K562 (cell line): Measurements from ENCODE around the gene USP19. TPM values are rescaled to one million over a fixed set of nuclear protein-coding genes. Genes with fewer than 3 reads are reported as not detected.
A peak's percentile ranks its signal among the peaks of the same experiment; 100 is the strongest.

ENCODE experiments used
- BRF2 ChIP-seq: IDR thresholded peaks from 3 replicates; pipeline ENCODE4 v1.6.1; 2011; ENCODE audit warnings: borderline replicate concordance, mild to moderate bottlenecking; ENCODE audit not compliant: insufficient read length, insufficient read depth
- COPS2 ChIP-seq: fragments of 450-650 bp; conservative IDR thresholded peaks from 2 replicates; pipeline ENCODE4 v1.6.1; 2016; ENCODE audit warnings: mild to moderate bottlenecking, moderate library complexity
- HDGF ChIP-seq: fragments of 450-650 bp; IDR thresholded peaks from 2 replicates; pipeline ENCODE4 v1.6.1; 2016
- HNRNPUL1 ChIP-seq: fragments of 200-400 bp; formaldehyde crosslinking; IDR thresholded peaks from 2 replicates; pipeline ENCODE4 v1.6.1; 2017; ENCODE audit warnings: low read length
- JUND ChIP-seq, 2 experiments: IDR thresholded peaks; 2 replicates in 1 of 2; 3 replicates in 1 of 2; pipeline ENCODE4 v1.6.1; 2011; ENCODE audit warnings: borderline replicate concordance in 2 of 2, low read depth in 2 of 2, low read length in 2 of 2, improper control_type of control experiment in 1 of 2, missing biosample characterization in 1 of 2, missing genetic modification characterization in 1 of 2, missing genetic modification reagents in 1 of 2
- MAX ChIP-seq: sonication (generic); formaldehyde crosslinking; IDR thresholded peaks from 2 replicates; pipeline ENCODE4 v1.9.0; 2022; ENCODE audit warnings: mild to moderate bottlenecking, missing genetic modification reagents
- MECOM ChIP-seq: fragments of 250-450 bp; sonication (Bioruptor Pico); IDR thresholded peaks from 2 replicates; pipeline ENCODE4 v1.8.0; 2022; ENCODE audit warnings: inconsistent platforms
- MYNN ChIP-seq, 2 experiments: sonication (generic); formaldehyde crosslinking in 1 of 2; IDR thresholded peaks; 2 replicates each; pipeline versions ENCODE4 v1.5.0 to v1.6.1; 2016 to 2020; ENCODE audit warnings: antibody characterized with exemption in 1 of 2, missing genetic modification reagents in 1 of 2
- NRF1 ChIP-seq, 2 experiments: fragments of 450-650 bp; IDR thresholded peaks in 1 of 2; conservative IDR thresholded peaks in 1 of 2; 2 replicates each; pipeline ENCODE4 v1.6.1; 2014; ENCODE audit warnings: mild to moderate bottlenecking in 2 of 2
- RBM15 ChIP-seq: fragments of 200-400 bp; formaldehyde crosslinking; IDR thresholded peaks from 2 replicates; pipeline ENCODE4 v1.6.1; 2018; ENCODE audit warnings: mild to moderate bottlenecking, low read length, moderate library complexity; ENCODE audit not compliant: insufficient read depth
- SLC30A9 ChIP-seq: fragments of 250-450 bp; sonication (Bioruptor Pico); IDR thresholded peaks from 2 replicates; pipeline ENCODE4 v1.8.0; 2022; ENCODE audit warnings: mild to moderate bottlenecking, moderate library complexity
- SMC3 ChIP-seq: conservative IDR thresholded peaks from 2 replicates; pipeline ENCODE4 v1.6.1; 2011; ENCODE audit warnings: low read depth, low read length, improper control_type of control experiment; ENCODE audit not compliant: insufficient read depth
- SPI1 ChIP-seq: IDR thresholded peaks from 2 replicates; pipeline ENCODE4 v1.6.1; 2011; ENCODE audit warnings: low read depth, low read length, control low read depth, borderline replicate concordance
- SRF ChIP-seq, 2 experiments: fragments of 250-450, 450-650 bp in 1 of 2; sonication (Bioruptor Pico) in 1 of 2; sonication (generic) in 1 of 2; formaldehyde crosslinking; IDR thresholded peaks; 2 replicates each; pipeline versions ENCODE4 v1.5.0 to v1.5.1; 2020 to 2022; ENCODE audit warnings: mild to moderate bottlenecking in 1 of 2, missing genetic modification reagents in 1 of 2
- TRIM25 ChIP-seq: fragments of 450-650 bp; IDR thresholded peaks from 2 replicates; pipeline ENCODE4 v1.7.0; 2016; ENCODE audit warnings: borderline replicate concordance
- ZFP30 ChIP-seq: fragments of 250-450 bp; sonication (Bioruptor Pico); IDR thresholded peaks from 2 replicates; pipeline ENCODE4 v1.8.0; 2022; ENCODE audit warnings: moderate library complexity, mild to moderate bottlenecking, inconsistent platforms, borderline replicate concordance
- polyA plus RNA-seq, 8 experiments: library from polyadenylated mRNA; depleted of rRNA in 4 of 8; stranded (reverse) in 5 of 8; unstranded in 3 of 8; fragments of >200 nt; fragmentation: Nextera tagmentation in 2 of 8; fragmentation: Illumina TruSeq in 1 of 8; extraction: Ambion mirVana in 2 of 8; extraction: Trizol in 1 of 8; gene quantifications; 2 replicates each; pipeline versions ENCODE4 v1.2.1 to v1.2.3, GENCODE V29; 2011 to 2014; ENCODE audit warnings: inconsistent platforms in 1 of 8, missing spikeins in 1 of 8
- total RNA-seq, 7 experiments: library from RNA; depleted of rRNA in 6 of 7; stranded (reverse); fragments of >200 nt in 6 of 7; fragmentation: Illumina TruSeq in 2 of 7; extraction: Trizol in 2 of 7; gene quantifications; 2 replicates each; pipeline versions ENCODE4 v1.2.1 to v1.2.3, GENCODE V29; 2011 to 2021; ENCODE audit warnings: low replicate concordance in 1 of 7
- TF ChIP-seq, protein P1 (sequence below), 2 experiments: fragments of 450-650 bp in 1 of 2; sonication (generic) in 1 of 2; formaldehyde crosslinking in 1 of 2; IDR thresholded peaks in 1 of 2; conservative IDR thresholded peaks in 1 of 2; 2 replicates each; pipeline versions ENCODE4 v1.6.1 to v1.8.1; 2016 to 2023; ENCODE audit warnings: mild to moderate bottlenecking in 2 of 2, moderate library complexity in 2 of 2, inconsistent platforms in 1 of 2, missing genetic modification reagents in 1 of 2
- TF ChIP-seq, protein P2 (sequence below): fragments of 250-450 bp; sonication (Bioruptor Pico); IDR thresholded peaks from 2 replicates; pipeline ENCODE4 v1.4.0; 2020
- TF ChIP-seq, protein P3 (sequence below): fragments of 450-650 bp; IDR thresholded peaks from 2 replicates; pipeline ENCODE4 v1.6.1; 2016; ENCODE audit warnings: missing biosample characterization, missing genetic modification characterization

USP19 gene
- total and polyA plus RNA-seq, 9 of the 15 experiments (the other 6 are each of a cell fraction or from before 2014, with no cell fraction given), result 0.24 to 65.9 (median 36.9) TPM

DNA sequence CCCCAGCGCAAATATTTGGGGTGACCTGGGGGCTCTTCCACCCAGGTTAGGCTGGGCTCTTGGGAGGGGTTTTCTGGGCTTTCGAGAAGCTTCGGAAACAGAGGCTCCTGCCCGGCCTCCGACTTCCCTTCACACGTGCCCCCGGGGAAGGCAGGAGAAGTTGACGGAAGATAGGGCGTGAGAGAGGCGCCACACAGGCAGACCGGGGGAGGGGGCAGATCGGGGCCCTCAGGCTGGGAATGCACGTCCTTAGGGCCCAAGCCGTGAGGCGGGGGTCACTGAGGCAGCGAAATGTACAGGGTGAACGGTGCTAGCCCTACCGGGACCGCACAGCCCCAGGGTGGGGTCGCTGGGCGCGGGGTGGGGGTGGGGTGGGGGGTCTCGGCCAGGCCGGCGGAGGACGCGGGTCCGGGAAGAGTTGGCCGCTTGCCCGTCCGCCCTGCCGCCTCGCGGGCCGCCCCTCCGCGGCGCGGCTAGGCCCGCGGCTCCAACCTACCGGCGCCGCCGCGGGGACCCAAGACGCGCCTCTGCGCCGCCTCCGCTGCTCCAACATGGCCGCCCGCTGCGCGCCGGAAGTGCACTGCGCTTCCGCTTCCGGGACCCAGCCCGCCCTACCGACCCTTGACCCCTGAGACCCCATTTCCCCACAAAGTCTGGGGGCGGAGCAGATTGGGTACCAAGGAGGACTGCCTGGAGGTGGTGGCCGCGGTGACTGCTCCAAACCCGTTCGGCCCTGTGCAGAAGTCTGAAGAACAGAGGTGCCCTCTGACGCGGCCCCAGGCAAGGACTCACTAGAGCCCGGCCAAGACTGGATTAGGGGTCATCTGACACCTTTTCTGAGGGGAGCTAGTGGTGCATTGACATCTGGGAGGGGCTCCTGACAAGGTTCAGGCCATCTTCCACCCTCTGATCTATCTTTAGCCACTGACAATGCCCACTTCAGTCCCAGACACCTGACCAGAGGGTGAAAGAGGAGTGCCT lies 45.4 kb upstream of the USP19 start, which contains the start of gene CCDC71 (continued):
- TF ChIP-seq, protein P1, sequence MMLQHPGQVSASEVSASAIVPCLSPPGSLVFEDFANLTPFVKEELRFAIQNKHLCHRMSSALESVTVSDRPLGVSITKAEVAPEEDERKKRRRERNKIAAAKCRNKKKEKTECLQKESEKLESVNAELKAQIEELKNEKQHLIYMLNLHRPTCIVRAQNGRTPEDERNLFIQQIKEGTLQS (IDR thresholded peaks at IDR 0.05), result no peak
- TF ChIP-seq, protein P1 (CRISPR knock-in tag; conservative IDR thresholded peaks at IDR 0.05), result no peak
- TF ChIP-seq TRIM25 (no peak), JUND (IDR thresholded peaks at IDR 0.05; ENCODE audit: borderline replicate concordance, low read depth, low read length) (0 out of 2 replicates have a peak, but pooled peaks have one; percentile 9), JUND (tag; IDR thresholded peaks at IDR 0.05; ENCODE audit: borderline replicate concordance, low read depth, low read length) (no peak), RBM15 (no peak), ZFP30 (CRISPR knock-in tag) (no peak), HNRNPUL1 (no peak), BRF2 (no peak), HDGF (no peak), SPI1 (peak; percentile 48; the same call in 1 of the 2 replicates), NRF1 (conservative IDR thresholded peaks at IDR 0.05 in 1 of 2, IDR thresholded peaks at IDR 0.05 in 1 of 2) (peak; percentile 57 to 66), MECOM (CRISPR knock-in tag) (no peak), SRF (CRISPR knock-in tag; IDR thresholded peaks at IDR 0.05) (no peak), COPS2 (no peak), MYNN (IDR thresholded peaks at IDR 0.05) (no peak), MYNN (CRISPR knock-in tag; IDR thresholded peaks at IDR 0.05) (no peak), MAX (no peak; the same call in 1 of the 2 replicates), SLC30A9 (CRISPR knock-in tag) (no peak), SMC3 (no peak)
- TF ChIP-seq, protein P2, sequence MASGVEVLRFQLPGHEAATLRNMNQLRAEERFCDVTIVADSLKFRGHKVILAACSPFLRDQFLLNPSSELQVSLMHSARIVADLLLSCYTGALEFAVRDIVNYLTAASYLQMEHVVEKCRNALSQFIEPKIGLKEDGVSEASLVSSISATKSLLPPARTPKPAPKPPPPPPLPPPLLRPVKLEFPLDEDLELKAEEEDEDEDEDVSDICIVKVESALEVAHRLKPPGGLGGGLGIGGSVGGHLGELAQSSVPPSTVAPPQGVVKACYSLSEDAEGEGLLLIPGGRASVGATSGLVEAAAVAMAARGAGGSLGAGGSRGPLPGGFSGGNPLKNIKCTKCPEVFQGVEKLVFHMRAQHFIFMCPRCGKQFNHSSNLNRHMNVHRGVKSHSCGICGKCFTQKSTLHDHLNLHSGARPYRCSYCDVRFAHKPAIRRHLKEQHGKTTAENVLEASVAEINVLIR (CRISPR knock-in tag), result no peak
- TF ChIP-seq, protein P3, sequence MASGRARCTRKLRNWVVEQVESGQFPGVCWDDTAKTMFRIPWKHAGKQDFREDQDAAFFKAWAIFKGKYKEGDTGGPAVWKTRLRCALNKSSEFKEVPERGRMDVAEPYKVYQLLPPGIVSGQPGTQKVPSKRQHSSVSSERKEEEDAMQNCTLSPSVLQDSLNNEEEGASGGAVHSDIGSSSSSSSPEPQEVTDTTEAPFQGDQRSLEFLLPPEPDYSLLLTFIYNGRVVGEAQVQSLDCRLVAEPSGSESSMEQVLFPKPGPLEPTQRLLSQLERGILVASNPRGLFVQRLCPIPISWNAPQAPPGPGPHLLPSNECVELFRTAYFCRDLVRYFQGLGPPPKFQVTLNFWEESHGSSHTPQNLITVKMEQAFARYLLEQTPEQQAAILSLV, result no peak
